PC-3 (cell line): Measurements from ENCODE around the gene L1CAM. TPM values are rescaled to one million over a fixed set of nuclear protein-coding genes. Genes with fewer than 3 reads are reported as not detected.

ENCODE experiments used
- ATAC-seq: fragments of 200-7000 bp; cut with Tn5 transposase; 2 replicates; pipeline ENCODE4 v1.9.1; 2020; ENCODE audit warnings: mild to moderate bottlenecking, moderate library complexity
- BruUV-seq: library from RNA; stranded (reverse); fragments of 400-500 nt; replicated peaks from 2 replicates; lab custom pipeline; 2021; lab: Mats Ljungman, UMichigan
- CTCF ChIA-PET: fragments of 300-600 bp; sonication (Branson Sonifier 250); formaldehyde crosslinking; loops from one replicate; lab custom pipeline; 2022; ENCODE audit warnings: antibody characterized with exemption; lab: Charles Lee
- POLR2A ChIA-PET: fragments of 300-600 bp; sonication (Branson Sonifier 250); formaldehyde crosslinking; loops from one replicate; lab custom pipeline; 2022; ENCODE audit warnings: antibody characterized with exemption; ENCODE audit not compliant: unreplicated experiment; lab: Charles Lee
- DNase-seq: peaks from one replicate; pipeline ENCODE4 v3.0.0-alpha.2; 2015
- H2AFZ ChIP-seq: fragments of 300-600 bp; sonication (generic); 2 replicates; pipeline ENCODE4 v1.6.0; 2016; ENCODE audit warnings: antibody characterized with exemption, low read length
- H3F3A ChIP-seq: fragments of 300-600 bp; sonication (generic); one replicate; pipeline ENCODE4 v1.6.0; 2017; ENCODE audit warnings: antibody characterized with exemption, low read length, control low read depth, mild to moderate bottlenecking; ENCODE audit not compliant: unreplicated experiment
- H3K27ac ChIP-seq: fragments of 300-600 bp; sonication (generic); 2 replicates; pipeline ENCODE4 v1.5.1; 2016; ENCODE audit warnings: mild to moderate bottlenecking, low read length
- H3K27me3 ChIP-seq: fragments of 300-600 bp; sonication (generic); 2 replicates; pipeline ENCODE4 v1.6.1; 2016; ENCODE audit warnings: low read length, mixed read lengths
- H3K36me3 ChIP-seq: fragments of 300-600 bp; sonication (generic); 2 replicates; pipeline ENCODE4 v1.6.1; 2016; ENCODE audit warnings: low read depth, mixed run types, low read length, mixed read lengths
- H3K4me1 ChIP-seq: fragments of 300-600 bp; sonication (generic); 2 replicates; pipeline ENCODE4 v1.5.1; 2016; ENCODE audit warnings: low read length; ENCODE audit not compliant: insufficient read depth
- H3K4me2 ChIP-seq: fragments of 300-600 bp; sonication (generic); 2 replicates; pipeline ENCODE4 v1.6.0; 2016; ENCODE audit warnings: low read length
- H3K4me3 ChIP-seq: fragments of 300-600 bp; sonication (generic); 2 replicates; pipeline ENCODE4 v1.5.1; 2016; ENCODE audit warnings: mild to moderate bottlenecking, low read length, mixed read lengths
- H3K79me2 ChIP-seq: fragments of 300-600 bp; sonication (generic); 2 replicates; pipeline ENCODE4 v1.6.1; 2017; ENCODE audit warnings: low read length, mixed read lengths
- H3K9ac ChIP-seq: fragments of 300-600 bp; sonication (generic); 2 replicates; pipeline ENCODE4 v1.6.0; 2016; ENCODE audit warnings: mild to moderate bottlenecking, low read length
- H3K9me2 ChIP-seq: fragments of 300-600 bp; sonication (generic); replicated peaks from 2 replicates; pipeline ENCODE4 v1.6.1; 2016; ENCODE audit warnings: mixed run types, low read length, mixed read lengths
- H3K9me3 ChIP-seq: fragments of 300-600 bp; sonication (generic); 2 replicates; pipeline ENCODE4 v1.6.1; 2016; ENCODE audit warnings: low read length, mixed read lengths
- H4K20me1 ChIP-seq: fragments of 300-600 bp; sonication (generic); 2 replicates; pipeline ENCODE4 v1.6.1; 2016; ENCODE audit warnings: low read length, mixed read lengths
- EZH2 ChIP-seq: fragments of 300-600 bp; sonication (generic); IDR thresholded peaks from one replicate; pipeline ENCODE4 v1.6.1; 2017; ENCODE audit warnings: antibody characterized with exemption, mild to moderate bottlenecking, low read length; ENCODE audit not compliant: unreplicated experiment
- EZH2phosphoT487 ChIP-seq: fragments of 300-600 bp; sonication (generic); IDR thresholded peaks from 2 replicates; pipeline ENCODE4 v1.6.1; 2018; ENCODE audit warnings: mild to moderate bottlenecking, antibody characterized with exemption, low read length, borderline replicate concordance
- intact Hi-C: fragments of 100-400 bp; cut with micrococcal nuclease; formaldehyde crosslinking; loops from 2 replicates; pipeline ENCODE4 v1.9.0; 2023
- total RNA-seq: library from RNA; depleted of rRNA; stranded (reverse); fragments of >200 nt; gene quantifications from 2 replicates; pipeline ENCODE4 v1.2.3, GENCODE V29; 2014
- TF ChIP-seq, protein P1 (sequence below): fragments of 300-600 bp; sonication (generic); conservative IDR thresholded peaks from 2 replicates; pipeline ENCODE4 v1.5.1; 2017; ENCODE audit warnings: antibody characterized with exemption, low read depth, mild to moderate bottlenecking, low read length

Gene L1CAM
- total RNA-seq, 1 experiment from 2014 or later, result 5.2 TPM

DNA sequence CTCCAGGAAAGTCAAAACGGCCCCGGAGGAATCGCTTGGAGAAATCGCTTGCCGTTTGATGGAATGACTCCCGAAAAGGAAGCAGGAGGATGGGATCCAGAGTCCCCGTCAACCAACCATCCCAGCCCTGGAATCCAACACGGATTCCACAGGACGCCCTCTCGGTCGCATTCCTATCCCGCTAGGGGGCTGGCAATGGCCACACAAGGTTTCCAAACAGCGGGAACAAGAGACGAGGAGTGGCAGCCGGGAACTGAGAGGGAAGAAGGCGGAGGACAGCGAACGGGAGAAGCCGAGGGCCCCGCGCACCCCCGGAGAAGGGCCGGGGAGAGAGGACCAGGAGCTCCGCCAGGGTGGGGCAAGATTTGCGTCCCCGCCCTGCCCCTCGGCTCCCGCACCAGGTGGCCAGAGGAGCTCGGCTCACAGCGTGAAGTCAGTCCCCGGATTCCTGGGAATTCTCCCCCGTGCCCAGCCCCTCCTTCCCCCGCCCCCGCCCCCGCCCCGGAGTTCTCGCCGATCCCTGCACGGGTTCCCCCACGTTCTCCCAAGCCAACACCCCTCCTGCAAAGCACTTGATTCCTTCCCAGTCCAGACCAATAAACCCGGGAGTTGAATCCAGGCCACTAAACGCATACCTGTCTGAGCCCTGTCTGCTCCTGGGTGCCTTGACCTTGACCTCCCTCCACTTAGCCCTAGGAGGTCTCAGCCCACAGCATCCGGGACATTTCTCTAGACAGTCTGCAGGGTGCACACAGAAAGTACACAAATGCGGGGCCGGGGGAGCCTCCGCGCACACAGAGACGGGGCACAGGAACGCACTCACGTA is 57.0 kb downstream of the L1CAM start:
- ATAC-seq, result no peak
- no TSS peak for BruUV-seq
- H2AFZ ChIP-seq, result no peak overlapping the region

GRCh38 chrX:153828308-153828707 is 57.7 kb downstream of the L1CAM start:
- no peak overlapping the region for H2AFZ ChIP-seq

More for the DNA sequence above, 57.0 kb downstream of the L1CAM start:
- DNase-seq, result no peak
- H3K9ac ChIP-seq, result no peak overlapping the region
- no peaks in the 10 kb centered on the region for H3K9me3 ChIP-seq
- peaks cover 45% of the 10 kb centered on the region for H3K27me3 ChIP-seq
- no peaks in the 10 kb centered on the region for H3K36me3 ChIP-seq
- POLR2A ChIA-PET, result no interaction called here
- H3K9me2 ChIP-seq, result no peaks in the 10 kb centered on the region
- no peaks in the 10 kb centered on the region for H3K79me2 ChIP-seq
- no peaks in the 10 kb centered on the region for H4K20me1 ChIP-seq
- H3F3A ChIP-seq, result no peaks in the 10 kb centered on the region
- H3K27ac ChIP-seq, result no peak overlapping the region
- intact Hi-C loops, result no loop called here
- no peak overlapping the region for H3K4me3 ChIP-seq
- no peaks in the 10 kb centered on the region for H3K4me1 ChIP-seq
- no peak overlapping the region for H3K4me2 ChIP-seq
- CTCF ChIA-PET, result no interaction called here
- TF ChIP-seq EZH2phosphoT487, result no peak
- TF ChIP-seq, protein P1, sequence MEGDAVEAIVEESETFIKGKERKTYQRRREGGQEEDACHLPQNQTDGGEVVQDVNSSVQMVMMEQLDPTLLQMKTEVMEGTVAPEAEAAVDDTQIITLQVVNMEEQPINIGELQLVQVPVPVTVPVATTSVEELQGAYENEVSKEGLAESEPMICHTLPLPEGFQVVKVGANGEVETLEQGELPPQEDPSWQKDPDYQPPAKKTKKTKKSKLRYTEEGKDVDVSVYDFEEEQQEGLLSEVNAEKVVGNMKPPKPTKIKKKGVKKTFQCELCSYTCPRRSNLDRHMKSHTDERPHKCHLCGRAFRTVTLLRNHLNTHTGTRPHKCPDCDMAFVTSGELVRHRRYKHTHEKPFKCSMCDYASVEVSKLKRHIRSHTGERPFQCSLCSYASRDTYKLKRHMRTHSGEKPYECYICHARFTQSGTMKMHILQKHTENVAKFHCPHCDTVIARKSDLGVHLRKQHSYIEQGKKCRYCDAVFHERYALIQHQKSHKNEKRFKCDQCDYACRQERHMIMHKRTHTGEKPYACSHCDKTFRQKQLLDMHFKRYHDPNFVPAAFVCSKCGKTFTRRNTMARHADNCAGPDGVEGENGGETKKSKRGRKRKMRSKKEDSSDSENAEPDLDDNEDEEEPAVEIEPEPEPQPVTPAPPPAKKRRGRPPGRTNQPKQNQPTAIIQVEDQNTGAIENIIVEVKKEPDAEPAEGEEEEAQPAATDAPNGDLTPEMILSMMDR, result no peak
- no peak for TF ChIP-seq EZH2

More at GRCh38 chrX:153828308-153828707, 57.7 kb downstream of the L1CAM start:
- ATAC-seq (no peak), DNase-seq (no peak)
- no TSS peak for BruUV-seq
- intact Hi-C loops, result no loop called here
- H3K4me1 ChIP-seq, result no peaks in the 10 kb centered on the region
- H3K4me3 ChIP-seq, result no peak overlapping the region
- no peaks in the 10 kb centered on the region for H3F3A ChIP-seq
- H3K36me3 ChIP-seq, result no peaks in the 10 kb centered on the region
- no peaks in the 10 kb centered on the region for H3K9me3 ChIP-seq
- POLR2A ChIA-PET, result no interaction called here
- no peak overlapping the region for H3K9ac ChIP-seq
- no peak overlapping the region for H3K27ac ChIP-seq
- peaks cover 45% of the 10 kb centered on the region for H3K27me3 ChIP-seq
- no peaks in the 10 kb centered on the region for H3K79me2 ChIP-seq
- CTCF ChIA-PET, result no interaction called here
- no peaks in the 10 kb centered on the region for H3K9me2 ChIP-seq
- TF ChIP-seq EZH2phosphoT487 (no peak), EZH2 (no peak)
- TF ChIP-seq, protein P1, result no peak
- H4K20me1 ChIP-seq, result no peaks in the 10 kb centered on the region
- no peak overlapping the region for H3K4me2 ChIP-seq
